ENCODE results near the gene UBE2D1.

- TF ChIP-seq, protein P1, sequence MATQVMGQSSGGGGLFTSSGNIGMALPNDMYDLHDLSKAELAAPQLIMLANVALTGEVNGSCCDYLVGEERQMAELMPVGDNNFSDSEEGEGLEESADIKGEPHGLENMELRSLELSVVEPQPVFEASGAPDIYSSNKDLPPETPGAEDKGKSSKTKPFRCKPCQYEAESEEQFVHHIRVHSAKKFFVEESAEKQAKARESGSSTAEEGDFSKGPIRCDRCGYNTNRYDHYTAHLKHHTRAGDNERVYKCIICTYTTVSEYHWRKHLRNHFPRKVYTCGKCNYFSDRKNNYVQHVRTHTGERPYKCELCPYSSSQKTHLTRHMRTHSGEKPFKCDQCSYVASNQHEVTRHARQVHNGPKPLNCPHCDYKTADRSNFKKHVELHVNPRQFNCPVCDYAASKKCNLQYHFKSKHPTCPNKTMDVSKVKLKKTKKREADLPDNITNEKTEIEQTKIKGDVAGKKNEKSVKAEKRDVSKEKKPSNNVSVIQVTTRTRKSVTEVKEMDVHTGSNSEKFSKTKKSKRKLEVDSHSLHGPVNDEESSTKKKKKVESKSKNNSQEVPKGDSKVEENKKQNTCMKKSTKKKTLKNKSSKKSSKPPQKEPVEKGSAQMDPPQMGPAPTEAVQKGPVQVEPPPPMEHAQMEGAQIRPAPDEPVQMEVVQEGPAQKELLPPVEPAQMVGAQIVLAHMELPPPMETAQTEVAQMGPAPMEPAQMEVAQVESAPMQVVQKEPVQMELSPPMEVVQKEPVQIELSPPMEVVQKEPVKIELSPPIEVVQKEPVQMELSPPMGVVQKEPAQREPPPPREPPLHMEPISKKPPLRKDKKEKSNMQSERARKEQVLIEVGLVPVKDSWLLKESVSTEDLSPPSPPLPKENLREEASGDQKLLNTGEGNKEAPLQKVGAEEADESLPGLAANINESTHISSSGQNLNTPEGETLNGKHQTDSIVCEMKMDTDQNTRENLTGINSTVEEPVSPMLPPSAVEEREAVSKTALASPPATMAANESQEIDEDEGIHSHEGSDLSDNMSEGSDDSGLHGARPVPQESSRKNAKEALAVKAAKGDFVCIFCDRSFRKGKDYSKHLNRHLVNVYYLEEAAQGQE (IDR thresholded peaks at IDR 0.05; ENCODE audit: low read depth), result no peak
- TF ChIP-seq TCF12 (IDR thresholded peaks at IDR 0.05; ENCODE audit: low read depth), result no peak
- TF ChIP-seq ZBTB7A (IDR thresholded peaks at IDR 0.05; ENCODE audit: low read depth), result no peak
- no peak for TF ChIP-seq USF1 (IDR thresholded peaks at IDR 0.05)
- TF ChIP-seq TEAD4 (IDR thresholded peaks at IDR 0.05), result no peak
- no peak for TF ChIP-seq CEBPB (IDR thresholded peaks at IDR 0.05)
- no peak for TF ChIP-seq RAD21 (IDR thresholded peaks at IDR 0.05; ENCODE audit: low read depth)
These were observed 54.2 kb downstream of the UBE2D1 start for GRCh38 chr10:58389024-58389423.
